ENCODE measurements around the gene PSD.

The PSD gene

GRCh38 chr10:102382871-102383270 is 35.7 kb downstream of the PSD start:
- no peak for DNase-seq

GRCh38 chr10:102381983-102382382 is 36.6 kb downstream of the PSD start:
- no peak for DNase-seq

- no peak for DNase-seq
Observed at GRCh38 chr10:102379383-102379782, 39.2 kb downstream of the PSD start.

GRCh38 chr10:102376901-102377300 is 41.7 kb downstream of the PSD start:
- DNase-seq: no peak

- no peak for DNase-seq
Observed at GRCh38 chr10:102375867-102376266, 42.7 kb downstream of the PSD start.

- no peak for DNase-seq
Observed at GRCh38 chr10:102375250-102375649, 43.3 kb downstream of the PSD start.

GRCh38 chr10:102371295-102371694 is 47.3 kb downstream of the PSD start:
- no peak for DNase-seq

- DNase-seq: no peak
Observed at GRCh38 chr10:102368077-102368476, 50.5 kb downstream of the PSD start.

GRCh38 chr10:102367441-102367840 is 51.1 kb downstream of the PSD start:
- DNase-seq: no peak

GRCh38 chr10:102358712-102359382 is 59.7 kb downstream of the PSD start:
- no peak for DNase-seq

- DNase-seq: no peak
Observed at GRCh38 chr10:102354451-102354850, 64.1 kb downstream of the PSD start.

Measured in DMS79 (cell line).